ENCODE data around the gene L3MBTL3. TPM values are rescaled to one million over a fixed set of nuclear protein-coding genes. Genes with fewer than 3 reads are reported as not detected.

Gene L3MBTL3
- total and polyA plus RNA-seq, 2 experiments from 2014 or later = 8.7 to 11.2 TPM

- no peaks in the 10 kb centered on the region for H3F3A ChIP-seq (replicated peaks; ENCODE audit: low read depth)
- TF ChIP-seq ETS1 (IDR thresholded peaks at IDR 0.05) (no peak), EZH2 (IDR thresholded peaks at IDR 0.05; ENCODE audit: low read depth, unreplicated experiment) (no peak), POLR2AphosphoS5 (IDR thresholded peaks at IDR 0.05; ENCODE audit: low read depth) (no peak), EZH2phosphoT487 (IDR thresholded peaks at IDR 0.05; ENCODE audit: unreplicated experiment) (no peak)
- no peaks in the 10 kb centered on the region for H3K36me3 ChIP-seq (ENCODE audit: insufficient read depth)
- no peak overlapping the region for H3K27ac ChIP-seq (ENCODE audit: low read depth)
- Mint-ChIP-seq H3K36me3 (ENCODE audit: low read depth) (peaks cover 7% of the 10 kb centered on the region; the same call in 2 of the 3 replicates), H3K27me3 (ENCODE audit: insufficient read depth, low read depth, poor library complexity) (no peaks in the 10 kb centered on the region), H3K4me1 (no peaks in the 10 kb centered on the region; the same call in 2 of the 3 replicates), H3K4me3 (no peak overlapping the region), H3K9me3 (peaks cover under 1% of the 10 kb centered on the region; the same call in 1 of the 3 replicates), H3K27ac (no peak overlapping the region)
- no peaks in the 10 kb centered on the region for H3K79me2 ChIP-seq (replicated peaks; ENCODE audit: insufficient read depth)
- H3K27me3 ChIP-seq (ENCODE audit: insufficient read depth) = no peaks in the 10 kb centered on the region
- ATAC-seq (no peak), DNase-seq (ENCODE audit: low spot score) (no peak)
- H2AFZ ChIP-seq = no peak overlapping the region
- H3K4me1 ChIP-seq (ENCODE audit: insufficient read depth) = no peaks in the 10 kb centered on the region
- no peak overlapping the region for H3K4me2 ChIP-seq
- H3K4me3 ChIP-seq = no peak overlapping the region
- H3K9me2 ChIP-seq (ENCODE audit: insufficient read depth) = no peaks in the 10 kb centered on the region
- H4K20me1 ChIP-seq (replicated peaks; ENCODE audit: insufficient read depth) = no peaks in the 10 kb centered on the region
These were observed 134.6 kb downstream of the L3MBTL3 start for GRCh38 chr6:130152908-130153510.

- Histone ChIP-seq H3K27ac (ENCODE audit: low read depth) (no peak overlapping the region), H3K4me1 (ENCODE audit: insufficient read depth) (no peaks in the 10 kb centered on the region), H3K9me2 (ENCODE audit: insufficient read depth) (no peaks in the 10 kb centered on the region), H3K27me3 (ENCODE audit: insufficient read depth) (no peaks in the 10 kb centered on the region), H2AFZ (no peak overlapping the region), H4K20me1 (replicated peaks; ENCODE audit: insufficient read depth) (no peaks in the 10 kb centered on the region), H3F3A (replicated peaks; ENCODE audit: low read depth) (no peaks in the 10 kb centered on the region), H3K4me3 (no peak overlapping the region), H3K36me3 (ENCODE audit: insufficient read depth) (0 out of 2 replicates have a peak, but pooled peaks cover 3% of the 10 kb centered on the region), H3K79me2 (replicated peaks; ENCODE audit: insufficient read depth) (no peaks in the 10 kb centered on the region), H3K4me2 (no peak overlapping the region)
- Mint-ChIP-seq H3K9me3 (peaks cover 14% of the 10 kb centered on the region), H3K4me3 (no peak overlapping the region), H3K4me1 (no peaks in the 10 kb centered on the region), H3K36me3 (ENCODE audit: low read depth) (peaks cover 17% of the 10 kb centered on the region; the same call in 2 of the 3 replicates), H3K27ac (no peak overlapping the region), H3K27me3 (ENCODE audit: insufficient read depth, low read depth, poor library complexity) (peaks cover 2% of the 10 kb centered on the region)
- DNase-seq (ENCODE audit: low spot score) = no peak
- ATAC-seq = no peak
- TF ChIP-seq ZNF114 (CRISPR knock-in tag; IDR thresholded peaks at IDR 0.05) (no peak), STAT1 (IDR thresholded peaks at IDR 0.05; ENCODE audit: unreplicated experiment) (no peak), NANOG (IDR thresholded peaks at IDR 0.05; ENCODE audit: borderline replicate concordance) (no peak), EZH2 (IDR thresholded peaks at IDR 0.05; ENCODE audit: low read depth, unreplicated experiment) (no peak), ETS1 (IDR thresholded peaks at IDR 0.05) (no peak), REST (IDR thresholded peaks at IDR 0.05; ENCODE audit: unreplicated experiment) (no peak), JUNB (IDR thresholded peaks at IDR 0.05; ENCODE audit: unreplicated experiment) (no peak)
These were observed 138.5 kb downstream of the L3MBTL3 start for GRCh38 chr6:130156908-130157307.

Data from GM23338 (cell line).